ENCODE results near the gene RMND5A. TPM values are rescaled to one million over a fixed set of nuclear protein-coding genes. Genes with fewer than 3 reads are reported as not detected.
"Not testable (repeated sequence)": the region's sequence is repeated elsewhere in the genome, so short reads cannot be mapped to it uniquely, and the experiment has no call there.

Gene RMND5A
- total RNA-seq, 1 donor from 2014 or later: 28.5 TPM

DNA sequence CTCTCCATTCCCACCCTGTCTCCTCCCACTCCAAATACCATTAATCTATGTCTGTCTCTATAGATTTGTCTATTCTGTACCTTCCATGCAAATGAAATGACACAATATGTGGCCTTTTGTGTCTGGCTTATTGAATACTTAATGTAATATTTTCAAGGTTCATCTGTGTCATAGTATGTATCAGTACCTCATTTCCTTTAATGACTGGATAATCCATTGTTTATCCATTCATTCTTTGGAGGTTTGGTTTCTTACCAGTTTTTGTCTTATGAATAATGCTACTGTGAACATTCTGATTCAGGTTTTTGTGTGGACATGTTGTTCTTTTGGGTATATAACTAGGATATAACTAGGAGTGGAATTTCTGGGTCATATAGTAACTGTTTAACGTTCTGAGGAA, 14.8 kb downstream of the RMND5A start:
- H3K36me3 ChIP-seq; H3K27me3 ChIP-seq; H3K27ac ChIP-seq; H3K4me1 ChIP-seq; DNase-seq; ATAC-seq; H3K4me3 ChIP-seq; H3K9me3 ChIP-seq; intact Hi-C loops (cut with DNase I): not testable (repeated sequence)

DNA sequence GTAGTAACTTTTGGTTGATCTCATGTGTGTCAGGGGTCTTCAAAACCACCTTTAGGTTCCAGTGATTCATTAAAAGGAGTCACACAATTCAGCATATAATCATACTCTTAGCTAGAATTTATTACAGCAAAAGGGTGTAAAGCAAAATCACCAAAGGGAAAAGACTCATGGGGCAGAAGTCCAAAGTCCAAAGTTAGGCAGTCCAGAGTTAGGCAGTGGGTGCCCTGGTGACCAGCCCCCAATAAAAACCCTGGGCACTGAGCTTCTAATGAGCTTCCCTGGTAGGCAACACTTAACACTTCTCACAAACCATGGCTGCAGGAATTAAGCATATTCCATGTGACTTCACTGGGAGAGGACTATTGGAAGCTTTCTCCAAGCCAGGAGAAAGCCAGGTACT, 19.4 kb downstream of the RMND5A start:
- H3K27ac ChIP-seq; intact Hi-C loops (cut with DNase I); H3K9me3 ChIP-seq; H3K4me3 ChIP-seq; ATAC-seq; H3K27me3 ChIP-seq; H3K4me1 ChIP-seq; DNase-seq: not testable (repeated sequence)
- H3K36me3 ChIP-seq: peaks cover 14% of the 10 kb centered on the region

DNA sequence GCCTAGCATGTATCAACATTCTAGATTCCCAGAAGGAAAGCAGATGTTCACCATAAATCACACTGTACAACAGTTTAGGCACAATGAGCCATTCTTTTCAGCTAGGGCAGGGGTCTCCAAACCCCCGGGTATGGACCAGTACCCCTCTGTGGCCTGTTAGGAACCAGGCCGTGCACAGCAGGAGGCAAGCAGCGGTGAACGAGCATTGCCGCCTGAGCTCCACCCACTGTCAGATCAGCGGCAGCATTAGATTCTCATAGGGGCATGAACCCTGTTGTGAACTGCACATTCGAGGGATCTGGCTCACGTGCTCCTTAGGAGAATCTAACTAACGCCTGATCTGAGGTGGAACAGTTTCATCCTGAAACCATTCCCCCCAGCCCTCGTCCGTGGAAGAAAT, 19.8 kb downstream of the RMND5A start:
- ATAC-seq; H3K4me3 ChIP-seq; H3K27me3 ChIP-seq; H3K27ac ChIP-seq; intact Hi-C loops (cut with DNase I); DNase-seq; H3K4me1 ChIP-seq; H3K9me3 ChIP-seq: not testable (repeated sequence)
- H3K36me3 ChIP-seq: peaks cover 14% of the 10 kb centered on the region

DNA sequence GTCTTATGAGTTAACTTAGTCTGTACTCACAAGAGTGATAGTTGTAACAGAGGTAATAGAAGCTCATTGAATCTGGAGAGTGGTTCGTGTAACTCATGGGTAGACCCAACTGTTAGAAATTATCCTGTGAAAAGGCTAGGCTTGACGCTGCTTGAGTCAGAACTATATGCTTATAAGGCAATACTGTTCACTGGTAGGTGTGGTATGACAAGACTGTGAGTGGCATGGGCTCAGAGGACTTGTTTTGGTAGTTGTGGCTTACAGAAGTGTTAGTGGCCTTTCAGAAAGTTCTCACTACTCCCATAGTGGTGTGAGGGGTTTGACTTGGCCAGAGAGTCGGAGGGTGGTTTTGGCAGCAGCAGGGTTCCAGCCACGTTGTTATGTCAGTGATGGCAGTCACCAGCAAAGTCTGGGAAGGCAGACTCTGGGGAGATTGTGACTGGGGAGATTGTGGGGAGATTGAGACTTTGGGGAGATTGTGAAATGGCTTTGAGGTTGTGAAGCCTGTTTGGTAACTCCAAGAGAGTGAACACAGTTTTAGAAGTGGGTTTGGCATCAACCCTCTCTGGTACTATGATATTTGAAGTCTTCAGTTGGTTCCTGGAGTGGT, 21.9 kb downstream of the RMND5A start:
- H3K27me3 ChIP-seq; H3K27ac ChIP-seq; DNase-seq; H3K9me3 ChIP-seq; H3K4me3 ChIP-seq; intact Hi-C loops (cut with DNase I); H3K4me1 ChIP-seq: not testable (repeated sequence)
- peaks cover 14% of the 10 kb centered on the region for H3K36me3 ChIP-seq
- peak; percentile 13 for ATAC-seq

DNA sequence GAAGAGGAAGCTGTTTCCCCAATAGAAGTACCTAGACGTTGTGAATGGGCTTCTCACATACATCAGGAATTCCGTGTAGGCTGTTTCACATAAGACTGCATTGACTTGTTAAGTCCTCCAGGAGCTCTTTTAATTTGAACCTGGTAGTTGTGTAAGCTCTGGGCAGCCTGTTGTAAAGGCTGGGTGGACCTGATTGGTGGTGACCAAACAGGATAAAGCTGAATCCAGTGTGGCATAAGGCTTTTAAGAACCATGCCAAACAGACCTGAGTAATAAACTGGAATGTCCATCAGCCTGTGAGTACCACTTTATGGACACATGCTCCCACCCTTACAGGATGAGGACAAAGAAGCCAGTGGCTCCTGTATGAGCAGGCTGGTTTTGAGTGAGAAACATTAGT, 24.1 kb downstream of the RMND5A start:
- H3K4me1 ChIP-seq: no peaks in the 10 kb centered on the region
- ATAC-seq (no peak), DNase-seq (no peak)
- H3K27me3 ChIP-seq: no peaks in the 10 kb centered on the region
- intact Hi-C loops (cut with DNase I): no loop called here
- TF ChIP-seq, protein P1, sequence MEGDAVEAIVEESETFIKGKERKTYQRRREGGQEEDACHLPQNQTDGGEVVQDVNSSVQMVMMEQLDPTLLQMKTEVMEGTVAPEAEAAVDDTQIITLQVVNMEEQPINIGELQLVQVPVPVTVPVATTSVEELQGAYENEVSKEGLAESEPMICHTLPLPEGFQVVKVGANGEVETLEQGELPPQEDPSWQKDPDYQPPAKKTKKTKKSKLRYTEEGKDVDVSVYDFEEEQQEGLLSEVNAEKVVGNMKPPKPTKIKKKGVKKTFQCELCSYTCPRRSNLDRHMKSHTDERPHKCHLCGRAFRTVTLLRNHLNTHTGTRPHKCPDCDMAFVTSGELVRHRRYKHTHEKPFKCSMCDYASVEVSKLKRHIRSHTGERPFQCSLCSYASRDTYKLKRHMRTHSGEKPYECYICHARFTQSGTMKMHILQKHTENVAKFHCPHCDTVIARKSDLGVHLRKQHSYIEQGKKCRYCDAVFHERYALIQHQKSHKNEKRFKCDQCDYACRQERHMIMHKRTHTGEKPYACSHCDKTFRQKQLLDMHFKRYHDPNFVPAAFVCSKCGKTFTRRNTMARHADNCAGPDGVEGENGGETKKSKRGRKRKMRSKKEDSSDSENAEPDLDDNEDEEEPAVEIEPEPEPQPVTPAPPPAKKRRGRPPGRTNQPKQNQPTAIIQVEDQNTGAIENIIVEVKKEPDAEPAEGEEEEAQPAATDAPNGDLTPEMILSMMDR (IDR thresholded peaks at IDR 0.05): no peak
- H3K36me3 ChIP-seq: peaks cover 14% of the 10 kb centered on the region
- H3K9me3 ChIP-seq: no peaks in the 10 kb centered on the region
- no peak overlapping the region for H3K27ac ChIP-seq
- no peak overlapping the region for H3K4me3 ChIP-seq

DNA sequence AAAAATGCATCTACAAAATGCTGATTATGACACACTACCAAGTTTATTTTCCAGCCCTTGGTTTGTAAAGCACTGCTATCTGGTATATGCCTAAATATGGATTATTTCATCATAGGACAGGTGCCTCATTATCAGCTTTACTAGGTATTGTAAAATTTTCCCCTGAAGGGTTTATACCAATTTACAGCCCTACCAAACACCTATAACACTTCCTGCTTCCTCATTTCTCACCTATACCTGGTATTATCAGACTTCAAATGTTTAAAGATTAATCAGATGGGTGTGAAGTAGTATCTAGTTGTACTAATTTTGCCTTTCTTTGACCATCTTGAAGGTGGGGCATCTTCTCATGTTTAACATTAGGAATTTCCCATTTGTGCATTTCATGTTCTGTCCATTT, 26.8 kb downstream of the RMND5A start:
- intact Hi-C loops (cut with DNase I): no loop called here
- Histone ChIP-seq H3K9me3 (no peaks in the 10 kb centered on the region), H3K36me3 (peaks cover 16% of the 10 kb centered on the region), H3K27me3 (no peaks in the 10 kb centered on the region), H3K27ac (no peak overlapping the region), H3K4me1 (no peaks in the 10 kb centered on the region), H3K4me3 (no peak overlapping the region)
- TF ChIP-seq, protein P1 (IDR thresholded peaks at IDR 0.05): no peak
- ATAC-seq (no peak), DNase-seq (no peak)

DNA sequence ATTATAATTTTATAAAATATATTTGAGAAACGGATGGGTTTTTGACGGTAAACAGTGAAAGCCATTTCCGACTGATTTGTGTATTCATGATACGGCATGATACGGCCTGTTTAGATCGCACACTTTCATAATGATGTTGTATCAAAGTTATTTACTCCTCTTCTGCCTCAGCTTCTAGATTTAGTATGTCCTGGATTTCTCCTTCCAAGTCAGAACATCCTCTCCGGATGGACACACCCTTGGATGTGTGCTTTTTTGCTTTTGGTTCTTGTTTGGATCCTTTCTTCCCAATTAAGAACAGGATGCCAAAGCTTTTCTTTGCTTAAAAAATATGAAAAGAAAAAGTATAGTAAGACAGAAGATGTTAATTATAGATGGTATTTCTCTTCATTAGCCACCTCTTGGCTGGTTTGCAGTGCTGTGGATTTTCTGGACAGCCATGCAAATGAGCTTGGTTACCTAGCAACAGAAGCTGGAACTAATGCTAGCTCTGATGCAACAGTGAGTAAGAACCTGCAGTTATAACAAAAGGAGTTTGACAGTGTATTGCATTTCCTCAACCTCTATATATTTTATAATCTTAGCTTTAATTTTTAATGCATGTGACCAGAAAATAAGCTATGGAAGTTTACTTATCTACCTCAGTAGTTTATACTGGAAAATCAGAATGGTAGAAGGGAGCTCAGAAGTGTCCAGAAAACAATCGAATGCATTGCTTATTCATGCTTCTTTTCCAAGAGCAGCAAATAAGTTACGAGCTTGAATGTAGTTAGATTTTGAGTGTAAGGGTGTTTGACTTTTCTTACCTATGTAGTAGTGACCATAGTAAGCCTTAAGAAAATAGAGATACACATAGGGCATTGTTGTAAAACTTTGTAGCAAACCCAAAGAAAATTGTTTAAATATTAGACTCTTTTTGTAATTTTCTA, 27.9 kb downstream of the RMND5A start:
- DNase-seq (no peak), ATAC-seq (peak; percentile 54)
- Histone ChIP-seq H3K9me3 (no peaks in the 10 kb centered on the region), H3K36me3 (peaks cover 25% of the 10 kb centered on the region), H3K27ac (no peak overlapping the region), H3K27me3 (no peaks in the 10 kb centered on the region), H3K4me3 (no peak overlapping the region), H3K4me1 (no peaks in the 10 kb centered on the region)
- intact Hi-C loops (cut with DNase I): no loop called here
- TF ChIP-seq, protein P1 (IDR thresholded peaks at IDR 0.05): no peak

All from upper lobe of right lung (tissue), 1 donor.